ENCODE results near the gene OPTN.

OPTN gene

GRCh38 chr10:13163859-13164258, 63.9 kb downstream of the OPTN start:
- no peak overlapping the region for H3K4me3 ChIP-seq
- H3K27ac ChIP-seq, result no peak overlapping the region

GRCh38 chr10:13165177-13165576, 65.2 kb downstream of the OPTN start:
- no peak overlapping the region for H3K27ac ChIP-seq
- H3K4me3 ChIP-seq, result no peak overlapping the region

GRCh38 chr10:13167568-13167967, 67.6 kb downstream of the OPTN start:
- H3K4me3 ChIP-seq, result no peak overlapping the region
- H3K27ac ChIP-seq, result no peak overlapping the region

- Histone ChIP-seq H3K27ac (no peak overlapping the region), H3K4me3 (no peak overlapping the region)
Observed at GRCh38 chr10:13168781-13169180, 68.8 kb downstream of the OPTN start.

- Histone ChIP-seq H3K4me3 (no peak overlapping the region), H3K27ac (no peak overlapping the region)
Observed at GRCh38 chr10:13173616-13174015, 73.7 kb downstream of the OPTN start.

DNA sequence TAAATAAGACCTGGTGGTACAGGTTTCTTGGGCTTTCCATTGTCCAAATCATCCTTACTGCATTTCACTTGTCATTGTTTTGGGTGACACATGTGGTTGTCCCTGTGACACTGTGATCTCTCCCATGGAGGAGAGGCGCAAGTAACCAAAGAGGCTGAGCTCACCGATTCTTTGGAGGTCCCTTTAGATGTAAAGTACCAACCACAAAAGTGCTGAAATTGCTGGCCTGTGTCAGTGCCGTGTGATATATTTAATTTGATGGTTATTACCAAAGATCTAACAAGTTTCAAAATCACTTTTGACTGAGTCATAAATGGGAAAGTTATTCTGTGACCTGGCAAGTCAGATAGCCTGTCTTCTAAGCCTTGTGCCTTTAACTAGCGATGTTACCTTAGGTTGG, 80.8 kb downstream of the OPTN start:
- Histone ChIP-seq H3K4me3 (no peak overlapping the region), H3K27ac (no peak overlapping the region)

GRCh38 chr10:13182424-13182823, 82.5 kb downstream of the OPTN start:
- Histone ChIP-seq H3K4me3 (no peak overlapping the region), H3K27ac (no peak overlapping the region)

- H3K27ac ChIP-seq, result no peak overlapping the region
- H3K4me3 ChIP-seq, result no peak overlapping the region
Observed at GRCh38 chr10:13183625-13184024, 83.7 kb downstream of the OPTN start.

DNA sequence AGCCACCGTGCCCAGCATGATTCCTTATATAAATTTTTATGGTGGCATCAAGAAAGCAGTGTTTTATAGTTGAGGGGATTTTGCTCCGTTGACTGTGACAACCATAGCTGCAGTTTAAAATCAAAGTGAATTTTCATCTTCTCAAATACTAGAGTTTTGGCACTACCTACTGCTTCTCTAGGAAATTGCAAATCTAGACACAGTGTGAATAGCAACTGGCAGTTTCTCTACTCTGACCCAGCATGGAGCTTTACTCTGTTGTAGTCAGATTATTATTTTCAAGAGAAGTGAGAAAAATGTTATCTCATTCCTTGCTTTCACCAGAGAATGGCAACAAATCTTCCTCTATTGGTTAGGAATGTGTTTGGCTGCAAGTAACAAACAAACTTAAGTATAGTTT, 84.3 kb downstream of the OPTN start:
- Histone ChIP-seq H3K27ac (no peak overlapping the region), H3K4me3 (no peak overlapping the region)

DNA sequence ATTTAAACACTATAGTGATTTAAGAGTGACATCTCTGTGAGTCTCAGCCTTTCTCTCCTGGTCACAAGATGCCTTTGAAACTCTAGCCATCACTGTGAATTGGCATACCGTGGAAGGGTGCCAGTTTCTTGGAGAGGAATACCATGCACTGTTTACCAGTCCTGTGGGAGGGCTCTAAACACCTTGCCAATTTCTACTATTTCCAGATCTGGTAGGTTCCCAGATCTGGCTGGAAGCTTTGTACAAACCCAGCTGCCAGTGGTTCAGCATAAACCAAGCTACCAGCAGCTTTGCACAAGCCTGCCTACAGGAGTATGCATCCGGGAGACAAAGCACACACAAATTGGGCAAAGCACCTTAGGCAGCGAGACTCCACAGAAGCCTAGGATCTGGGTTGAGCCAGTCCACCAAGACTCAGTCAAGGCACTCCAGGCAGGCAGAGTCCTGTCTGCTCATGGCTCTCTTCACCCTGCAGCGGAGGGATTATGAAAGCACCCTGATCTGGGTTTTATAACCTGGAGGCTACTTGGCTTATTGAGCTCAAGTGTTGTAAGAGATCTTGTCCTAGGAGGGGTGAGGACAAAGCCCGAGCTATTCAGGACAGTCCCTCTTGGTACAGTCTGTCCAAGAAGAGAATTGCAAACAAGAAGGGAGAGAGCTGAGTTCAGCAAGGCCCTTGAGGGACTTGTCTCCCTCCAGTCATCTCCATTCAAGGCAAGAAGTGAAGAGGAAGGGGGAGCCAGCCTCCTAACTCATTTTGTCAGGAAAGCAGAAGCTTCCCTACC, 85.0 kb downstream of the OPTN start:
- H3K27ac ChIP-seq, result no peak overlapping the region

GRCh38 chr10:13187135-13187534, 87.2 kb downstream of the OPTN start:
- H3K4me3 ChIP-seq, result no peak overlapping the region

More for the DNA sequence above, 85.0 kb downstream of the OPTN start:
- H3K4me3 ChIP-seq, result no peak overlapping the region

More at GRCh38 chr10:13187135-13187534, 87.2 kb downstream of the OPTN start:
- no peak overlapping the region for H3K27ac ChIP-seq
